ENCODE results near the gene IKZF2. TPM values are rescaled to one million over a fixed set of nuclear protein-coding genes. Genes with fewer than 3 reads are reported as not detected.

IKZF2 gene
- total RNA-seq, 1 experiment from 2014 or later = 3.0 TPM

DNA sequence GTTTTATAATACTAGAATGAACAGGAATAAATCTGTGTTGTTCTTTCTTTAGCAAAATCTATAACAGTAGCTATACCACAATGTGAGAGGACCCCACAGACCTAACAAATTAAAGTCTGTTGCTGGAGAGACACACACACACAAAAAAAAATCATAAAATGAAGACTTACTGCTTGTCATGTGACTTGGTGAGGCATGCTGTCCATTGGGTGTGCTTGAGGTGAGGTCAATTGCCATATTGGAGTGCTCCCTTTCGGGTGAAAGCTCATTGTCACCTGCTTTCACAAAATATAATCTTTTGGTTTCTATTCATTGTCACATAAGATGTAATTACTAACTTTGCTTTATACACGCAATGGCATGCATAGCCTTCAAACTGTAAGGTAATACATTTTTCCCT lies 3.9 kb downstream of the IKZF2 start:
- no peaks in the 10 kb centered on the region for H4K20me1 ChIP-seq (ENCODE audit: control insufficient read depth, insufficient read depth, insufficient read length)
- Mint-ChIP-seq H3K4me3 (no peak overlapping the region), H3K27me3 (ENCODE audit: low read depth) (peaks cover 2% of the 10 kb centered on the region), H3K36me3 (ENCODE audit: insufficient read depth in 1 of 3, low read depth in 3 of 3) (no peaks in the 10 kb centered on the region), H3K4me1 (peaks cover 19 to 22% of the 10 kb centered on the region in 2 experiments), H3K27ac (no peak overlapping the region), H3K9me3 (no peaks in the 10 kb centered on the region)
- no peak overlapping the region for H2BK120ac ChIP-seq (ENCODE audit: low read depth, low read length, poor library complexity, severe bottlenecking)
- no peaks in the 10 kb centered on the region for H3K79me2 ChIP-seq (ENCODE audit: insufficient read depth, low read length)
- H3K9ac ChIP-seq (ENCODE audit: extremely low read depth, insufficient read length, low read length) = no peak overlapping the region
- H2BK20ac ChIP-seq (ENCODE audit: low read depth, low read length, poor library complexity, severe bottlenecking) = no peak overlapping the region
- WGBS (ENCODE audit: extremely low coverage, insufficient read length, low lambda C conversion rate) = no CpG with 5 or more reads among the region's 2 CpGs
- no peak overlapping the region for H3K14ac ChIP-seq (ENCODE audit: insufficient read depth, low read length)
- no peak overlapping the region for H4K5ac ChIP-seq (ENCODE audit: insufficient read length, low read depth, low read length)
- no peaks in the 10 kb centered on the region for H3K79me1 ChIP-seq (ENCODE audit: insufficient read depth, low read depth, low read length, poor library complexity, severe bottlenecking)
- H3K4me2 ChIP-seq (ENCODE audit: insufficient read depth, insufficient read length, low read length) = no peak overlapping the region
- no peak overlapping the region for H4K8ac ChIP-seq (replicated peaks; ENCODE audit: insufficient read length, low read depth, low read length)
- H2BK15ac ChIP-seq (ENCODE audit: low read depth, low read length) = peak overlapping the region; percentile 93; the same call in 1 of the 2 replicates
- H3K27ac ChIP-seq (ENCODE audit: insufficient read length, low read depth, low read length) = no peak overlapping the region
- no peak overlapping the region for H4K91ac ChIP-seq (ENCODE audit: insufficient read length, low read depth, low read length)
- H3K27me3 ChIP-seq (ENCODE audit: insufficient read depth, low read length) = no peaks in the 10 kb centered on the region
- H2BK5ac ChIP-seq (ENCODE audit: insufficient read length, low read length) = no peak overlapping the region
- no peak overlapping the region for H2AFZ ChIP-seq (ENCODE audit: low read length)
- H3K4me1 ChIP-seq (ENCODE audit: insufficient read depth, low read length) = no peaks in the 10 kb centered on the region
- H2BK12ac ChIP-seq (ENCODE audit: insufficient read length, low read depth, low read length) = no peak overlapping the region
- no peak for DNase-seq
- TF ChIP-seq, protein P1, sequence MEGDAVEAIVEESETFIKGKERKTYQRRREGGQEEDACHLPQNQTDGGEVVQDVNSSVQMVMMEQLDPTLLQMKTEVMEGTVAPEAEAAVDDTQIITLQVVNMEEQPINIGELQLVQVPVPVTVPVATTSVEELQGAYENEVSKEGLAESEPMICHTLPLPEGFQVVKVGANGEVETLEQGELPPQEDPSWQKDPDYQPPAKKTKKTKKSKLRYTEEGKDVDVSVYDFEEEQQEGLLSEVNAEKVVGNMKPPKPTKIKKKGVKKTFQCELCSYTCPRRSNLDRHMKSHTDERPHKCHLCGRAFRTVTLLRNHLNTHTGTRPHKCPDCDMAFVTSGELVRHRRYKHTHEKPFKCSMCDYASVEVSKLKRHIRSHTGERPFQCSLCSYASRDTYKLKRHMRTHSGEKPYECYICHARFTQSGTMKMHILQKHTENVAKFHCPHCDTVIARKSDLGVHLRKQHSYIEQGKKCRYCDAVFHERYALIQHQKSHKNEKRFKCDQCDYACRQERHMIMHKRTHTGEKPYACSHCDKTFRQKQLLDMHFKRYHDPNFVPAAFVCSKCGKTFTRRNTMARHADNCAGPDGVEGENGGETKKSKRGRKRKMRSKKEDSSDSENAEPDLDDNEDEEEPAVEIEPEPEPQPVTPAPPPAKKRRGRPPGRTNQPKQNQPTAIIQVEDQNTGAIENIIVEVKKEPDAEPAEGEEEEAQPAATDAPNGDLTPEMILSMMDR (conservative IDR thresholded peaks at IDR 0.05) = no peak
- H3K4ac ChIP-seq (ENCODE audit: low read depth, low read length) = no peak overlapping the region
- peaks cover 2% of the 10 kb centered on the region for H3K23me2 ChIP-seq (ENCODE audit: insufficient read length, low read depth, low read length, poor library complexity, severe bottlenecking)
- H2AK5ac ChIP-seq (ENCODE audit: insufficient read length, low read length) = no peak overlapping the region
- no peak overlapping the region for H3K56ac ChIP-seq (ENCODE audit: insufficient read length, low read depth, low read length)
- H3K9me3 ChIP-seq (ENCODE audit: control insufficient read depth, low read depth, low read length) = no peaks in the 10 kb centered on the region
- H3K23ac ChIP-seq (ENCODE audit: insufficient read length, low read depth, low read length) = no peak overlapping the region
- no peak overlapping the region for H3T11ph ChIP-seq (ENCODE audit: low read length)
- no peak overlapping the region for H3K18ac ChIP-seq (ENCODE audit: insufficient read length, low read depth, low read length)
